ENCODE results near the gene RASGRF1. TPM values are rescaled to one million over a fixed set of nuclear protein-coding genes. Genes with fewer than 3 reads are reported as not detected.

The RASGRF1 gene
- total and polyA plus RNA-seq, 10 donors: 0.50 to 3.4 (median 1.8) TPM

GRCh38 chr15:79041601-79042168 lies 48.9 kb downstream of the RASGRF1 start:
- Histone ChIP-seq H3K27ac (no peak overlapping the region), H3K4me1 (no peaks in the 10 kb centered on the region), H3K9me3 (peaks cover 0 to 23% (median 16%) of the 10 kb centered on the region in 8 donors), H3K4me3 (no peak overlapping the region), H3K36me3 (no peaks in the 10 kb centered on the region), H3K27me3 (replicated peaks in 1 of 7) (no peaks in the 10 kb centered on the region)
- DNase-seq: no peak
- 61 to 73% (median 67%) methylated on average over 3 to 4 of the region's 4 CpGs for WGBS, 5 donors
- intact Hi-C loops (cut with DNase I; ENCODE audit: low total_unique reads): no loop called here
- no peak for TF ChIP-seq CTCF (IDR thresholded peaks at IDR 0.05 in 8 of 11, conservative IDR thresholded peaks at IDR 0.05 in 3 of 11)
- no peak for TF ChIP-seq POLR2AphosphoS5 (IDR thresholded peaks at IDR 0.05)
- no peak for TF ChIP-seq POLR2A (IDR thresholded peaks at IDR 0.05)

- Histone ChIP-seq H3K4me1 (no peaks in the 10 kb centered on the region), H3K4me3 (no peak overlapping the region), H3K36me3 (no peaks in the 10 kb centered on the region), H3K27me3 (replicated peaks in 1 of 7) (peaks cover 0 to 15% (median 0%) of the 10 kb centered on the region in 7 donors), H3K27ac (no peak overlapping the region), H3K9me3 (peaks cover 0 to 11% (median 7%) of the 10 kb centered on the region in 8 donors)
- no peak for DNase-seq
- WGBS, 5 donors: 80 to 100% (median 95%) methylated on average over 1 of the region's 1 CpG
- intact Hi-C loops (cut with DNase I; ENCODE audit: low total_unique reads): no loop called here
- TF ChIP-seq CTCF (IDR thresholded peaks at IDR 0.05 in 8 of 11, conservative IDR thresholded peaks at IDR 0.05 in 3 of 11) (no peak), POLR2A (IDR thresholded peaks at IDR 0.05) (no peak), POLR2AphosphoS5 (IDR thresholded peaks at IDR 0.05) (no peak)
Measured at GRCh38 chr15:79037848-79038247, 52.7 kb downstream of the RASGRF1 start.

GRCh38 chr15:79036323-79036722 lies 54.3 kb downstream of the RASGRF1 start:
- H3K27me3 ChIP-seq (replicated peaks in 1 of 7): peaks cover 0 to 15% (median 0%) of the 10 kb centered on the region in 7 donors
- 61 to 90% (median 86%) methylated on average over 4 of the region's 4 CpGs for WGBS, 5 donors
- H3K36me3 ChIP-seq: no peaks in the 10 kb centered on the region
- H3K27ac ChIP-seq: no peak overlapping the region
- intact Hi-C loops (cut with DNase I; ENCODE audit: low total_unique reads): no loop called here
- TF ChIP-seq POLR2AphosphoS5 (IDR thresholded peaks at IDR 0.05) (no peak), POLR2A (IDR thresholded peaks at IDR 0.05) (no peak), CTCF (IDR thresholded peaks at IDR 0.05 in 8 of 11, conservative IDR thresholded peaks at IDR 0.05 in 3 of 11) (no peak)
- no peak overlapping the region for H3K4me3 ChIP-seq
- H3K9me3 ChIP-seq: no peaks in the 10 kb centered on the region
- H3K4me1 ChIP-seq: no peaks in the 10 kb centered on the region
- no peak for DNase-seq

GRCh38 chr15:79035814-79036213 lies 54.8 kb downstream of the RASGRF1 start:
- DNase-seq: no peak
- no peak overlapping the region for H3K27ac ChIP-seq
- H3K4me1 ChIP-seq: no peaks in the 10 kb centered on the region
- no peak for TF ChIP-seq POLR2A (IDR thresholded peaks at IDR 0.05)
- TF ChIP-seq CTCF (IDR thresholded peaks at IDR 0.05 in 8 of 11, conservative IDR thresholded peaks at IDR 0.05 in 3 of 11): no peak
- TF ChIP-seq POLR2AphosphoS5 (IDR thresholded peaks at IDR 0.05): no peak
- 39 to 76% (median 50%) methylated on average over 18 of the region's 18 CpGs for WGBS, 5 donors
- intact Hi-C loops (cut with DNase I; ENCODE audit: low total_unique reads): no loop called here
- no peaks in the 10 kb centered on the region for H3K9me3 ChIP-seq
- no peaks in the 10 kb centered on the region for H3K36me3 ChIP-seq
- H3K4me3 ChIP-seq: no peak overlapping the region
- H3K27me3 ChIP-seq (replicated peaks in 1 of 7): peaks cover 0 to 15% (median 0%) of the 10 kb centered on the region in 7 donors

All from spleen (tissue), 11 donors.